Motor neuron (in vitro differentiated cells): Measurements from ENCODE around the gene SYNJ1. TPM values are rescaled to one million over a fixed set of nuclear protein-coding genes. Genes with fewer than 3 reads are reported as not detected.
A peak's percentile ranks its signal among the peaks of the same experiment; 100 is the strongest.
"Not testable (repeated sequence)": the region's sequence is repeated elsewhere in the genome, so short reads cannot be mapped to it uniquely, and the experiment has no call there.

ENCODE experiments used
- ATAC-seq, 8 experiments: fragments of 200-7000 bp; cut with Tn5 transposase; replicated peaks in 6 of 8; 2 replicates each; pipeline ENCODE4 v1.8.0; 2021; ENCODE audit warnings: mild to moderate bottlenecking in 8 of 8, moderate library complexity in 8 of 8
- H3K27ac ChIP-seq, 2 donors: fragments of 250-450 bp; sonication (Bioruptor Pico); 2 replicates each; pipeline ENCODE4 v1.9.0; 2021; ENCODE audit warnings: antibody characterized with exemption in 2 of 2, mild to moderate bottlenecking in 2 of 2, moderate library complexity in 1 of 2
- H3K4me1 ChIP-seq, 2 donors: fragments of 250-450 bp; sonication (Bioruptor Pico); replicated peaks in 1 of 2; 2 replicates each; pipeline ENCODE4 v1.6.1; 2021; ENCODE audit warnings: antibody characterized with exemption in 2 of 2, mild to moderate bottlenecking in 2 of 2, moderate library complexity in 1 of 2
- H3K4me3 ChIP-seq, 5 donors: fragments of 250-450 bp; sonication (Bioruptor Pico); 2 replicates each; pipeline ENCODE4 v1.9.0; 2021; ENCODE audit warnings: antibody characterized with exemption in 5 of 5, mild to moderate bottlenecking in 5 of 5, moderate library complexity in 4 of 5
- WGBS, 10 experiments: fragments of 450-650 bp; shearing (Covaris generic); methylation state at CpG; one replicate each; pipeline ENCODE4 v1.0.0; 2022; 5-methylcytosine and 5-hydroxymethylcytosine counted together
- in situ Hi-C, 9 experiments: fragments of 400-800 bp; cut with MboI; loops; one replicate each; pipeline ENCODE4 v1.15.0; 2021; ENCODE audit warnings: low sequenced_read_pairs in 9 of 9, low pct_unique_long_range_greater_than_20kb in 2 of 9; ENCODE audit not compliant: unreplicated experiment in 9 of 9
- total RNA-seq, 8 experiments: library from RNA; unstranded; fragments of 300-600 nt; gene quantifications; 2 replicates each; pipeline versions ENCODE4 v1.2.3 to v1.2.4, GENCODE V29; 2022

SYNJ1 gene, protein sequence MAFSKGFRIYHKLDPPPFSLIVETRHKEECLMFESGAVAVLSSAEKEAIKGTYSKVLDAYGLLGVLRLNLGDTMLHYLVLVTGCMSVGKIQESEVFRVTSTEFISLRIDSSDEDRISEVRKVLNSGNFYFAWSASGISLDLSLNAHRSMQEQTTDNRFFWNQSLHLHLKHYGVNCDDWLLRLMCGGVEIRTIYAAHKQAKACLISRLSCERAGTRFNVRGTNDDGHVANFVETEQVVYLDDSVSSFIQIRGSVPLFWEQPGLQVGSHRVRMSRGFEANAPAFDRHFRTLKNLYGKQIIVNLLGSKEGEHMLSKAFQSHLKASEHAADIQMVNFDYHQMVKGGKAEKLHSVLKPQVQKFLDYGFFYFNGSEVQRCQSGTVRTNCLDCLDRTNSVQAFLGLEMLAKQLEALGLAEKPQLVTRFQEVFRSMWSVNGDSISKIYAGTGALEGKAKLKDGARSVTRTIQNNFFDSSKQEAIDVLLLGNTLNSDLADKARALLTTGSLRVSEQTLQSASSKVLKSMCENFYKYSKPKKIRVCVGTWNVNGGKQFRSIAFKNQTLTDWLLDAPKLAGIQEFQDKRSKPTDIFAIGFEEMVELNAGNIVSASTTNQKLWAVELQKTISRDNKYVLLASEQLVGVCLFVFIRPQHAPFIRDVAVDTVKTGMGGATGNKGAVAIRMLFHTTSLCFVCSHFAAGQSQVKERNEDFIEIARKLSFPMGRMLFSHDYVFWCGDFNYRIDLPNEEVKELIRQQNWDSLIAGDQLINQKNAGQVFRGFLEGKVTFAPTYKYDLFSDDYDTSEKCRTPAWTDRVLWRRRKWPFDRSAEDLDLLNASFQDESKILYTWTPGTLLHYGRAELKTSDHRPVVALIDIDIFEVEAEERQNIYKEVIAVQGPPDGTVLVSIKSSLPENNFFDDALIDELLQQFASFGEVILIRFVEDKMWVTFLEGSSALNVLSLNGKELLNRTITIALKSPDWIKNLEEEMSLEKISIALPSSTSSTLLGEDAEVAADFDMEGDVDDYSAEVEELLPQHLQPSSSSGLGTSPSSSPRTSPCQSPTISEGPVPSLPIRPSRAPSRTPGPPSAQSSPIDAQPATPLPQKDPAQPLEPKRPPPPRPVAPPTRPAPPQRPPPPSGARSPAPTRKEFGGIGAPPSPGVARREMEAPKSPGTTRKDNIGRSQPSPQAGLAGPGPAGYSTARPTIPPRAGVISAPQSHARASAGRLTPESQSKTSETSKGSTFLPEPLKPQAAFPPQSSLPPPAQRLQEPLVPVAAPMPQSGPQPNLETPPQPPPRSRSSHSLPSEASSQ (N-terminal part only)
- 10 to 100 TPM in 4 of 8 experiments, 1 to 10 TPM in 4; 5.1 to 22.7 (median 11.2) TPM for total RNA-seq

DNA sequence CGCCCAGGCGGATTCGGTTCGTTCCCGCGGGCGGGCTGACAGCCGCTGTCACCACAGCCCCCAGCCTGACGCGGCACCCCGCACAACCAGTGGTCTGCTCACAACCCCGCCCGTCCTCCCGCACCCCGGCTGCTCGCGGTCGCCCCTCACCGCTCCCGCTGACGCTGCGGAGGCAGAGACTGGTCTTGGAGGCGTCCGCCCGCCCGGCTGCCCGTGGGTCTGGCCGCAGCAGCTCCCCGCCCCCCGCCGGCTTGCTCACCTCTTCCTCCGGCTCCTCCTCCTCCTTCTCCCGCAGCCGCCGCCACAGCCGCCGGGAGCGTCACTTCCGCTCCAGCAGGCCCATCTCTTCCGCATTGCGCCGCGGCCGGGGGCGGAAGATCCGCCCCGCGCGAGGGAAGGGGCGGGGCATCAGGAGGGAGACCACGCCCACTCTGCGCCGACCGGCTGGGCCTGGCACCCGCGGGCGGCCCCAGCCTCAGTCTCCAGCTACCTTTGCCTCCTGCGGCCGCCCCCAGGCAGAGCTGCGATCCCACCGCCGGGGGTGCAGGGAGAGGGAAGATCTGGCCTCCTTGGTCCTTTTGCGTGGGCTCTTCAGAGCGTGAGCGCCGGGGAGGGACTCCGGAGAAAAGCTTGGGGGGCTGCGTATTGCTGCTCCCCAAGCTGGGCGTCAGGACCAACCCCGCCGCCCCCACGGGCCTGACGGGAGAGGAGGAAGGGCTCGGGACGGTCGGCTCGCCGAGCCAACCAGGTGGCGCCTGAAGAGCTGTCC lies at the start of gene SYNJ1:
TSS of gene SYNJ1 (minus strand) at position 327 of the 769 bp plus-strand sequence. CDS start 1,118 bp downstream, outside the sequence.
- ATAC-seq: peak; percentile 88 to 94 (median 92)
- 0 to 3% (median 0%) methylated on average over 1 to 7 of the region's 79 CpGs; no CpG with 5 or more reads in 7 of the 10 experiments for WGBS, 10 experiments
- peaks cover 8 to 54% of the 10 kb centered on the region in 2 donors for H3K4me1 ChIP-seq
- H3K4me3 ChIP-seq: peak within 1 kb of the TSS; percentile 80 to 97 (median 94)
- H3K27ac ChIP-seq: peak within 1 kb of the TSS; percentile 89 to 96
- in situ Hi-C loops: no loop called here

DNA sequence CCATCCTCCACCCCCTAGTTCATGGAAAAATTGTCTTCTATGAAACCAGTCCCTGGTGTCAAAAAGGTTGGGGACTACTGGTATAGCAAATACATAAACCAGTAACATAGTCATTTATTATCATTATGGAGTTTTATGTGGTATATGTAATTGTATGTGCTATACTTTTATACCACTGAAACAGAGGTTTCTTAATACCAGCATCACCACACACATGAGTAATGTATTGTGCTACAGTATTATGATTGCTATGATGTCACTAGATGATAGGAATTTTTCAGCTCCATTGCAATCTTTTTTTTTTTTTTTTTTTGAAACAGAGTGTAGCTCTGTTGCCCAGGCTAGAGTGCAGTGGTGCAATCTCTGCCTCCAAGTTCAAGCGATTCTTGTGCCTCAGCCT lies 49.5 kb upstream of the SYNJ1 start:
- Histone ChIP-seq H3K27ac (no peak overlapping the region), H3K4me1 (peaks cover 3% of the 10 kb centered on the region in 2 donors), H3K4me3 (no peak overlapping the region)
- in situ Hi-C loops: no loop called here
- ATAC-seq: no peak
- 57 to 100% (median 86%) methylated on average over 1 of the region's 1 CpG; no CpG with 5 or more reads in 5 of the 10 experiments for WGBS, 10 experiments

DNA sequence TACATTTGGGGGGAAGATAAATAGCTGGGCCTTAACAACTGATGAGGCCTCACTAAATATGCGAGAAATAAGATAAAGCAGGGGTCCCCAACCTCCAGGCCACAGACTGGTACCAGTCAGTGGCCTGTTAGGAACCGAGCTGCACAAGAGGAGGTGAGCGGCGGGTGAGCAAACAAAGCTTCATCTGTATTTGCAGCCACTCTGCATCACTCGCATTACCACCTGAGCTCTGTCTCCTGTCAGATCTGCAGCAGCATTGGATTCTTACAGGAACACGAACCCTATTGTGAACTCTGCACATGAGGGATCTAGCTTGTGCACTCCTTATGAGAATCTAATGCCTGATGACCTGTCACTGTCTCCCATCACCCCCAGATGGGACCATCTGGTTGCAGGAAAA lies 48.9 kb upstream of the SYNJ1 start:
- Histone ChIP-seq H3K4me3 (no peak overlapping the region), H3K4me1 (peaks cover 3% of the 10 kb centered on the region in 2 donors), H3K27ac (no peak overlapping the region)
- in situ Hi-C loops: no loop called here
- ATAC-seq: no peak
- WGBS, 10 experiments: 40 to 100% (median 98%) methylated on average over 1 to 6 of the region's 6 CpGs; no CpG with 5 or more reads in 5 of the 10 experiments

DNA sequence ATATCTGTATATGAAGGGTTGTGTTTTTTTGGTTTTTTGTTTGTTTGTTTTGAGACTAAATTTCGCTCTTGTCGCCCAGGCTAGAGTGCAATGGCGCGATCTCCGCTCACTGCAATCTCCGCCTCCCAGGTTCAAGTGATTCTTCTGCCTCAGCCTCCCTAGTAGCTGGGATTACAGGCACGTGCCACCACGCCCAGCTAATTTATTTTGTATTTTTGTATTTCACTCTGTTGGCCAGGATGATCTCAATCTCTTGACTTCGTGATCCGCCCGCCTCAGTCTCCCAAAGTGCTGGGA lies 45.2 kb upstream of the SYNJ1 start:
- H3K4me3 ChIP-seq: peak overlapping the region in 4 of 5 donors; percentile 78 to 96 (median 86)
- ATAC-seq, H3K27ac ChIP-seq, in situ Hi-C loops: not testable (repeated sequence)
- H3K4me1 ChIP-seq: peaks cover 9 to 21% of the 10 kb centered on the region in 2 donors
- WGBS, 10 experiments: 33 to 100% (median 98%) methylated on average over 1 to 11 of the region's 11 CpGs; no CpG with 5 or more reads in 1 of the 10 experiments

DNA sequence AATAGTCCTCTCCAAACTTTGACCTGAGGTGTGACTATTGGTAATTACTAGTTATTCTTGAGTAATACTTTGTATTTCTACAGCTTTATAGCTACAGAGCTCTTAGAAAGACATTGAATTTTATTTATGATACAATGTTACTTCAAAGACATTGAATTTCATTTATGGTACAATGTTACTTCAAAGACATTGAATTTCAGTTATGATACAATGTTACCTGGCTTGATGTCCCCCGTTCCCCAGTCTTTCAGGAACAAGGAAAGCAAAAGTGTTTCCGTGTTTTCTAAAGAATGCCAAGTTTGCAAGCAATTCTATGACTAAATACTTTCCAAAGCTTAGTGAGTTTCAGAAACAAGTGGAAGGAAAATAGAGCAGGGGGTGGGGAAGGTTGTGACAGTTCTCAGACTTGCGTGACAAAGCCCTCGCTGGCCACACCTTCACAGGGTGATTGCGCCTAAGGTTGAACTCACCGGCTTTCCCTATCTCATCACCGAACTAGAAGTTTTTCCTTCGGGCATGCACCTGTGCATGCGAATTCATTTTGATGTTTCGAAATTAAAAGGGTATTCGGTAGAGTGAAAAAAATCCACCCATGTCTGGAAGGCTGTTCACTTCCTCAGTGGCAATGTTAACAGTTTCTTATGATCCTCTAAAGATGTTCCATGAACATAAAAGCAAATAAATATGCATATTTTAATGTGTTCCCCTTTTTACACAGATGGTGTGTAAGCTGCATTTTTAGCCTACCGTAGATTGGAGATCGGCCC lies 44.7 kb upstream of the SYNJ1 start:
- Histone ChIP-seq H3K4me1 (peaks cover 9 to 21% of the 10 kb centered on the region in 2 donors), H3K4me3 (peak overlapping the region; percentile 78 to 96 (median 85)), H3K27ac (peak overlapping the region in 1 of 2 donors; percentile 50)
- 0 to 39% (median 18%) methylated on average over 1 to 12 of the region's 13 CpGs for WGBS, 10 experiments
- ATAC-seq: no peak
- in situ Hi-C loops: no loop called here

DNA sequence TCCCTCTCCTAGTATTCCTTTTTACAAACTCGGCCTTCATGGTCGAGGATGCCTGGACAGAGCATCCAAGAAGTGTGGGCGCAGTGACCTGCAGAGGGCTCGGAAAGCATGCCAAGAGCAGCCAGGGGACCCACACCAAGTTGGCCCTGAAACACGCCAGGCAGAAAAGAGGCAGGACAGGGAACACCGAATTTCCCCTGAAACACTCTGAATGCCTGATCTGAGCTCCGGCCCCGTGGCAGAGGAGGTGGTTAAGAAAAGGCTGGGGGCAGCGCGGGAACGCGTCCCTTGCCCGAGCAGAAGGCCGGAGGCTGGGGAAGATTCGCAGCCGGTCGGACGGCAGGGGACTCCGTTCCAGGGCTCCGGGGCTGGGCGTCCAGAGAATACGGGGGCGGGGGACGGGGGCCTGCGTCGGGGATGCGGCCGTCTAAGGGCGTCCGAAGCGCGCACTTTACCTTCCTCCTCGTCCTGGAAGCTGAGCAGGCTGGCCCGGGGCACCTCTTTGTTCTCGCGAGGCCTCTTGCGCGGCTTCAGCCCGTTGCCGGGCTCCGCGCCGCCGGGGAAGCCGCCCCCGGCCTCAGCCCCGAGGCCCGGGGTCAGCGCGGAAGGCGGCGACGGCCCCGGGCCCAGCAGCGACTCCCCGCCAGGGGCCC lies 43.2 kb upstream of the SYNJ1 start:
- WGBS, 10 experiments: 0 to 2% (median 0%) methylated on average over 1 to 13 of the region's 56 CpGs; no CpG with 5 or more reads in 5 of the 10 experiments
- ATAC-seq: peak; percentile 51 to 64 (median 53)
- peak overlapping the region; percentile 94 for H3K27ac ChIP-seq
- H3K4me3 ChIP-seq: peak overlapping the region; percentile 78 to 96 (median 85)
- in situ Hi-C loops: no loop called here
- H3K4me1 ChIP-seq: peaks cover 9 to 21% of the 10 kb centered on the region in 2 donors

DNA sequence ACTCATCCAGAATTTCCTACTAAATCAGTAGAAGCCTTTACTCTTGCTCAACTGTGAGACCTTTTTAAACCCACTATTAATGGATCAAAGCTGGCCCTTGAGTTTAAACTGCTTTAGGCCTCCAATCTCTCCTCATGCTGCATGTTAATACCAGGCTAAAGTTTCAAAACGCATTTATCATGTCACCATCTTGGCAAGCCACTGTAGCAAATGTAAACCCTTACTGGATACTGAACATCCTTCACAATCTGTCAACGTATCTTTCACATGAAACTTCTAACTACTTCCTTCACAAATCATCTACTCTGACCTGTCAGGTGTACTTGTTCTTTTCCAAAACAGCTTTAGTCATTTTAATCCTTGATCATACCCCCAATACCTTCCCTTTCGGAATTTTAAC lies 40.7 kb upstream of the SYNJ1 start:
- no peak for ATAC-seq
- H3K27ac ChIP-seq: no peak overlapping the region
- H3K4me3 ChIP-seq: no peak overlapping the region
- H3K4me1 ChIP-seq: peaks cover 9 to 21% of the 10 kb centered on the region in 2 donors
- WGBS, 10 experiments: 60 to 100% (median 87%) methylated on average over 1 to 3 of the region's 3 CpGs
- in situ Hi-C loops: no loop called here

DNA sequence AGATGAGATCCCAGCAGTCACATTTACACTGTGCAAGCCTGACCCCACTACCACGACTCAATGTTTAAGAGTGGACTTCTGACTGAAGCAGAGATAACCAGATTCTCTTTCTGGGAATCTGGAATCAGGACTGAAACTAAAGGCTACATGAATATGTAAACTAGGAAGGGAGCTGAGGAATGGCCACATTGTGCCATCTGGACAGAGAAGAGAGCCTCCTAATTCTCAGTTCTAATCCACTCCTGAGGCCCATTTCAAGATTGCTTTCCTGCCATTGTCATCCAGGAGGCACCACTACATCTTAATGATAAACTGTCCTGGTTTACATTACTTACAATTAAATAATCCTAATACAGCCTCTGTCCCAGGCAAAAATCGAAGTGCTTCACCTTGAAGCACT lies 37.2 kb upstream of the SYNJ1 start:
- in situ Hi-C loops: no loop called here
- H3K4me3 ChIP-seq: no peak overlapping the region
- peaks cover 6 to 17% of the 10 kb centered on the region in 2 donors for H3K4me1 ChIP-seq
- ATAC-seq: peak in 3 of 8 experiments; percentile 90 to 97 (median 96)
- WGBS, 10 experiments: 67 to 100% (median 94%) methylated on average over 1 to 2 of the region's 2 CpGs; no CpG with 5 or more reads in 2 of the 10 experiments
- H3K27ac ChIP-seq: no peak overlapping the region

DNA sequence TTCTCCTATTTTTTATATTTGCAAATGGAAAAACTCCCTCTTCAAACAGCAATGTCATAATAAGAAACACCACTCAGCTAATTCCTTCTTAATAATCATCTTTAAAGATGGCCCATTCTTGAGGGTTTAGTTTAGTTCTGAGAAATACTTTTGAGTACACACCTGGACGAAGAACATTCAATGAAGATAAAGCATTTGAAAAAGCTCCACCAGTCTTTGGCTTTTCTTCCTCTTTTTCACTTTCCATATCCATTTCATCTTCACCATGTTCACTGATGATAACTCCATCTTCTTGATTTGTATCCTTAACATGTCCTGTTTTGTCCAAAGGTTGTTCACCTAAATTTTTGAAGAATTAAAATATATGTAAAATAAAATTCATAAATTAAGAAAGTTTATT lies 36.4 kb upstream of the SYNJ1 start:
- in situ Hi-C loops: no loop called here
- Histone ChIP-seq H3K4me3 (no peak overlapping the region), H3K27ac (no peak overlapping the region), H3K4me1 (peaks cover 2 to 9% of the 10 kb centered on the region in 2 donors)
- ATAC-seq: no peak
- WGBS, 10 experiments: 88 to 100% (median 100%) methylated on average over 1 of the region's 1 CpG; no CpG with 5 or more reads in 1 of the 10 experiments

DNA sequence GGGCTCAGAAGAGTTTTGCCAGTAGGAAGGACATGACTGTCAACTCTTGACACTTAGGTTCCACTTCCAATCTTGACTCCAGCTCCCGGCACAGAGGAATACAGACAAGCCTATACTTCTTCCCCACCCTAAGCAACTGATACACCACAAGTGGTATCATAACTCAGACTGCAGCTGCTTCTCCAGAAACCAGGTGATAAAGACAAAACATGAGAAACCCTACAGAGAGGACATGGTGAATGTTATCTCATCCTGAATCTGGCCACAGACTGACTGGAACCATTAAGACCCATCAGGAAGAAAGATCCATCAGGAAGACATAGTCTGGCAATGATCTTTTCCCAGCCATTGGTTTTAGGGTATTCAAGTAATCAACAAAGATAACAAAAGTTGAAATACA lies 30.0 kb upstream of the SYNJ1 start:
- ATAC-seq: no peak
- H3K4me3 ChIP-seq: no peak overlapping the region
- H3K27ac ChIP-seq: no peak overlapping the region
- H3K4me1 ChIP-seq: no peaks in the 10 kb centered on the region
- 20 to 100% (median 92%) methylated on average over 1 of the region's 1 CpG; no CpG with 5 or more reads in 5 of the 10 experiments for WGBS, 10 experiments
- in situ Hi-C loops: no loop called here

DNA sequence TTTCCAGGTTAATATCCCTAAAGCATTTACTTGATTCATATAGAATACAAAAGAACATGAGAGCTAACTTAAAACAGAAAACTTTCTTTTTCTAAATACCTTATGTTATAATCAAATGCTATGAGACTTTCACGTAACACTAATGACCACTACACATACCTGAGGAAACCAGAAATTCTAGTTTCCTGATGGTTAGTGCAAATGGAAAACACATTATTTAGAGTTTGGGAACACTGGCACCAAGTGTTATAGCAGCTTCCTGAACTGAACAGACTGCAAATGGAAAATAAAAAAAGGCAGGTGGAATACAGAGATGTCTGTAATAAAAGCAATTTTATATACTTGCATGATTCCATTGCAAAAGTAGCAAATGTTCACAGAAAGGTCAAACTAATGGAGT lies 28.3 kb upstream of the SYNJ1 start:
- Histone ChIP-seq H3K4me1 (no peaks in the 10 kb centered on the region), H3K27ac (no peak overlapping the region), H3K4me3 (no peak overlapping the region)
- in situ Hi-C loops: no loop called here
- 83 to 100% (median 100%) methylated on average over 1 of the region's 1 CpG; no CpG with 5 or more reads in 1 of the 10 experiments for WGBS, 10 experiments
- no peak for ATAC-seq
